ENCODE measurements around the gene RAB32. TPM values are rescaled to one million over a fixed set of nuclear protein-coding genes. Genes with fewer than 3 reads are reported as not detected.

Gene RAB32
- total RNA-seq, 3 donors from 2014 or later (not counting 1 experiment from before 2014, with no cell fraction given), result 1.5 to 12.0 (median 4.7) TPM

- DNase-seq, result no peak
- Histone ChIP-seq H3K27me3 (ENCODE audit: control insufficient read depth, insufficient read depth, low read length) (no peaks in the 10 kb centered on the region), H3K9me3 (ENCODE audit: control insufficient read depth, insufficient read depth, low read length) (no peaks in the 10 kb centered on the region), H3K36me3 (ENCODE audit: control insufficient read depth, insufficient read depth, low read length) (no peaks in the 10 kb centered on the region), H3K4me3 (ENCODE audit: low read length) (no peak overlapping the region), H3K4me1 (ENCODE audit: control insufficient read depth, insufficient read depth, low read length) (no peaks in the 10 kb centered on the region), H3K27ac (ENCODE audit: low read length) (no peak overlapping the region)
- H3K4me1 Mint-ChIP-seq, result no peaks in the 10 kb centered on the region
- no peak for TF ChIP-seq CTCF (IDR thresholded peaks at IDR 0.05)
- intact Hi-C loops (cut with micrococcal nuclease), result no loop called here
- peaks cover 8 to 11% of the 10 kb centered on the region in 2 donors for H3K9me3 Mint-ChIP-seq
- H3K4me3 Mint-ChIP-seq, result no peak overlapping the region
- ATAC-seq, result no peak
- H3K27me3 Mint-ChIP-seq (ENCODE audit: low read depth in 2 of 2), result no peaks in the 10 kb centered on the region
- 87% methylated on average over 7 of the region's 7 CpGs for WGBS (ENCODE audit: insufficient coverage)
- no peak overlapping the region for H3K27ac Mint-ChIP-seq
- H3K36me3 Mint-ChIP-seq, result no peaks in the 10 kb centered on the region
These were observed 28.4 kb upstream of the RAB32 start for GRCh38 chr6:146515212-146515611.

DNA sequence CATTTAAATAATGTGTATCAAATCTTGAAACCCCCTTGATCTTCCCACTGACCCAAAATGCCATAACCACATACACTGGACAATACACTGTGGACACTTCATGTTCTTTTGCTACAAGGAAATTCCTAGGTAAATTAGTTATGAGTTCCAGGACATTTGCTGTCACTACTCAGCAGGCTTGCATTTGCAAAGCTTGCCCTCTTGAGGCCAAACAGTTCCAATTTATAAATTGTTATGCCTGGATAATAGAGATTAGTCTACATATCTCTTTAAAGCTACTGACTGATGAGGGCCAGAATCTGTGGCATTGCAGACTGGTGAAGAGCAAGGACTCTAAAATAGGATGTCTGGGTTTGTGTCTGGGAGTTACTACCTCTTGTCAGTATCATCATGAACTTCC lies 17.4 kb upstream of the RAB32 start:
- no peaks in the 10 kb centered on the region for H3K36me3 ChIP-seq (ENCODE audit: control insufficient read depth, insufficient read depth, low read length)
- H3K27me3 ChIP-seq (ENCODE audit: control insufficient read depth, insufficient read depth, low read length), result no peaks in the 10 kb centered on the region
- no peak overlapping the region for H3K27ac ChIP-seq (ENCODE audit: low read length)
- no peaks in the 10 kb centered on the region for H3K36me3 Mint-ChIP-seq
- ATAC-seq (no peak), DNase-seq (no peak)
- TF ChIP-seq CTCF (IDR thresholded peaks at IDR 0.05), result no peak
- H3K9me3 ChIP-seq (ENCODE audit: control insufficient read depth, insufficient read depth, low read length), result peaks cover 9% of the 10 kb centered on the region
- H3K4me3 ChIP-seq (ENCODE audit: low read length), result no peak overlapping the region
- H3K4me1 ChIP-seq (ENCODE audit: control insufficient read depth, insufficient read depth, low read length), result no peaks in the 10 kb centered on the region
- intact Hi-C loops (cut with micrococcal nuclease), result no loop called here
- no peak overlapping the region for H3K27ac Mint-ChIP-seq
- no peaks in the 10 kb centered on the region for H3K27me3 Mint-ChIP-seq (ENCODE audit: low read depth in 2 of 2)
- no peaks in the 10 kb centered on the region for H3K4me1 Mint-ChIP-seq
- no peak overlapping the region for H3K4me3 Mint-ChIP-seq
- peaks cover 16 to 20% of the 10 kb centered on the region in 2 donors for H3K9me3 Mint-ChIP-seq

DNA sequence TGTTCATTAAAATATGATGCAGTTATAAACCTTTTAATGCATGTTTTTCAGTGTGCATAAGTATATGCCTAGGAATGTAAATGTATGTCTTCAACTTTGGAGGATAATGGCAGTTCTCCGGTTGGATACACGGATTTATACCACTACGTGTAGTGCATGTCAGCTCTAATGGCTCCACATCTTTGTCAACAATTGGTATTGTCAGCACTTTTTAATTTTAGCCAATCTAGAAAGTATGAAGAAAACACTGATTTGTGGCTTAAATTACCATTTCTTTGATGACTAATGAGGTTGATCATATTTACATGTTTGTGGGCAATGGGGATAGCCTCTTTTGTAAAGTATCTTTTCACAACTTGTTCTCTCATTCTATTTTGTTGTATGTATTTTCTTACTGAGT lies 10.9 kb upstream of the RAB32 start:
- H3K4me3 Mint-ChIP-seq, result no peak overlapping the region
- intact Hi-C loops (cut with micrococcal nuclease), result no loop called here
- ATAC-seq (no peak), DNase-seq (no peak)
- Histone ChIP-seq H3K4me1 (ENCODE audit: control insufficient read depth, insufficient read depth, low read length) (no peaks in the 10 kb centered on the region), H3K27ac (ENCODE audit: low read length) (no peak overlapping the region), H3K27me3 (ENCODE audit: control insufficient read depth, insufficient read depth, low read length) (no peaks in the 10 kb centered on the region), H3K9me3 (ENCODE audit: control insufficient read depth, insufficient read depth, low read length) (no peaks in the 10 kb centered on the region), H3K36me3 (ENCODE audit: control insufficient read depth, insufficient read depth, low read length) (no peaks in the 10 kb centered on the region), H3K4me3 (ENCODE audit: low read length) (no peak overlapping the region)
- peaks cover 10 to 14% of the 10 kb centered on the region in 2 donors for H3K9me3 Mint-ChIP-seq
- no peaks in the 10 kb centered on the region for H3K4me1 Mint-ChIP-seq
- no peak for TF ChIP-seq CTCF (IDR thresholded peaks at IDR 0.05)
- no peak overlapping the region for H3K27ac Mint-ChIP-seq
- no peaks in the 10 kb centered on the region for H3K27me3 Mint-ChIP-seq (ENCODE audit: low read depth in 2 of 2)
- H3K36me3 Mint-ChIP-seq, result no peaks in the 10 kb centered on the region
- 100% methylated on average over 3 of the region's 3 CpGs for WGBS (ENCODE audit: insufficient coverage)

- no peaks in the 10 kb centered on the region for H3K9me3 Mint-ChIP-seq
- peaks cover 4 to 5% of the 10 kb centered on the region in 2 donors for H3K4me1 Mint-ChIP-seq
- H3K9me3 ChIP-seq (ENCODE audit: control insufficient read depth, insufficient read depth, low read length), result no peaks in the 10 kb centered on the region
- intact Hi-C loops (cut with micrococcal nuclease), result no loop called here
- peak overlapping the region; percentile 28 for H3K4me3 ChIP-seq (ENCODE audit: low read length)
- no peak for ATAC-seq
- H3K4me3 Mint-ChIP-seq, result peak overlapping the region; percentile 66
- no peaks in the 10 kb centered on the region for H3K36me3 ChIP-seq (ENCODE audit: control insufficient read depth, insufficient read depth, low read length)
- no peaks in the 10 kb centered on the region for H3K27me3 ChIP-seq (ENCODE audit: control insufficient read depth, insufficient read depth, low read length)
- H3K36me3 Mint-ChIP-seq, result no peaks in the 10 kb centered on the region
- WGBS (ENCODE audit: insufficient coverage), result 57% methylated on average over 8 of the region's 9 CpGs
- TF ChIP-seq CTCF (IDR thresholded peaks at IDR 0.05), result no peak
- no peak overlapping the region for H3K27ac Mint-ChIP-seq
- peak overlapping the region; percentile 21 for H3K27ac ChIP-seq (ENCODE audit: low read length)
- H3K4me1 ChIP-seq (ENCODE audit: control insufficient read depth, insufficient read depth, low read length), result peaks cover 11% of the 10 kb centered on the region
- DNase-seq, result no peak
- H3K27me3 Mint-ChIP-seq (ENCODE audit: low read depth in 2 of 2), result peaks cover 4 to 13% of the 10 kb centered on the region in 2 donors
These were observed 787 bp upstream of the RAB32 start for GRCh38 chr6:146542881-146543210.

Data from natural killer cell (primary cell).